ENCODE data around the gene WWP2.
"Not testable (repeated sequence)": the region's sequence is repeated elsewhere in the genome, so short reads cannot be mapped to it uniquely, and the experiment has no call there.

WWP2 gene

GRCh38 chr16:69967688-69968087 is 205.6 kb downstream of the WWP2 start:
- H3K4me3 ChIP-seq (ENCODE audit: low read depth, low read length); H2AFZ ChIP-seq (ENCODE audit: low read length, unreplicated experiment); H3K79me2 ChIP-seq (ENCODE audit: control insufficient read depth, insufficient read depth, low read length, unreplicated experiment); H3K36me3 ChIP-seq (ENCODE audit: insufficient read depth, low read length); H3K27me3 ChIP-seq (ENCODE audit: insufficient read depth, low read length); H3K27ac ChIP-seq (ENCODE audit: low read depth, low read length); H3K4me1 ChIP-seq (ENCODE audit: control insufficient read depth, insufficient read depth, low read length, unreplicated experiment): not testable (repeated sequence)

- H3K27ac ChIP-seq (ENCODE audit: low read depth, low read length); H3K36me3 ChIP-seq (ENCODE audit: insufficient read depth, low read length): not testable (repeated sequence)
These were observed 206.0 kb downstream of the WWP2 start for GRCh38 chr16:69968125-69968524.

GRCh38 chr16:69969657-69970056 is 207.5 kb downstream of the WWP2 start:
- not testable (repeated sequence) for H3K27me3 ChIP-seq (ENCODE audit: insufficient read depth, low read length); H3K36me3 ChIP-seq (ENCODE audit: insufficient read depth, low read length); H3K79me2 ChIP-seq (ENCODE audit: control insufficient read depth, insufficient read depth, low read length, unreplicated experiment); H3K4me1 ChIP-seq (ENCODE audit: control insufficient read depth, insufficient read depth, low read length, unreplicated experiment); H3K4me3 ChIP-seq (ENCODE audit: low read depth, low read length); H3K27ac ChIP-seq (ENCODE audit: low read depth, low read length); H2AFZ ChIP-seq (ENCODE audit: low read length, unreplicated experiment)

More at GRCh38 chr16:69968125-69968524, 206.0 kb downstream of the WWP2 start:
- H3K79me2 ChIP-seq (ENCODE audit: control insufficient read depth, insufficient read depth, low read length, unreplicated experiment); H3K4me3 ChIP-seq (ENCODE audit: low read depth, low read length); H3K27me3 ChIP-seq (ENCODE audit: insufficient read depth, low read length); H2AFZ ChIP-seq (ENCODE audit: low read length, unreplicated experiment); H3K4me1 ChIP-seq (ENCODE audit: control insufficient read depth, insufficient read depth, low read length, unreplicated experiment): not testable (repeated sequence)

GRCh38 chr16:69972120-69972519 is 210.0 kb downstream of the WWP2 start:
- H3K27ac ChIP-seq (ENCODE audit: low read depth, low read length); H2AFZ ChIP-seq (ENCODE audit: low read length, unreplicated experiment); H3K4me3 ChIP-seq (ENCODE audit: low read depth, low read length); H3K27me3 ChIP-seq (ENCODE audit: insufficient read depth, low read length); H3K79me2 ChIP-seq (ENCODE audit: control insufficient read depth, insufficient read depth, low read length, unreplicated experiment); H3K4me1 ChIP-seq (ENCODE audit: control insufficient read depth, insufficient read depth, low read length, unreplicated experiment); H3K36me3 ChIP-seq (ENCODE audit: insufficient read depth, low read length): not testable (repeated sequence)

GRCh38 chr16:69972935-69973334 is 210.8 kb downstream of the WWP2 start:
- H3K27ac ChIP-seq (ENCODE audit: low read depth, low read length); H3K36me3 ChIP-seq (ENCODE audit: insufficient read depth, low read length); H3K27me3 ChIP-seq (ENCODE audit: insufficient read depth, low read length); H3K4me3 ChIP-seq (ENCODE audit: low read depth, low read length); H2AFZ ChIP-seq (ENCODE audit: low read length, unreplicated experiment); H3K4me1 ChIP-seq (ENCODE audit: control insufficient read depth, insufficient read depth, low read length, unreplicated experiment); H3K79me2 ChIP-seq (ENCODE audit: control insufficient read depth, insufficient read depth, low read length, unreplicated experiment): not testable (repeated sequence)

- not testable (repeated sequence) for H3K4me1 ChIP-seq (ENCODE audit: control insufficient read depth, insufficient read depth, low read length, unreplicated experiment); H3K36me3 ChIP-seq (ENCODE audit: insufficient read depth, low read length); H3K4me3 ChIP-seq (ENCODE audit: low read depth, low read length); H3K27ac ChIP-seq (ENCODE audit: low read depth, low read length); H2AFZ ChIP-seq (ENCODE audit: low read length, unreplicated experiment); H3K27me3 ChIP-seq (ENCODE audit: insufficient read depth, low read length); H3K79me2 ChIP-seq (ENCODE audit: control insufficient read depth, insufficient read depth, low read length, unreplicated experiment)
These were observed 223.1 kb downstream of the WWP2 start for GRCh38 chr16:69985196-69985595.
